ENCODE data around the gene RICTOR.
A peak's percentile ranks its signal among the peaks of the same experiment; 100 is the strongest.

The RICTOR gene

GRCh38 chr5:38929838-38930237 lies 144.4 kb downstream of the RICTOR start:
- no peak for DNase-seq

- DNase-seq, result no peak
Observed at GRCh38 chr5:38927470-38927869, 146.7 kb downstream of the RICTOR start.

- no peak for DNase-seq
Observed at GRCh38 chr5:38926121-38926520, 148.1 kb downstream of the RICTOR start.

GRCh38 chr5:38925154-38925925 lies 148.9 kb downstream of the RICTOR start:
- no peak for DNase-seq

GRCh38 chr5:38923661-38924451 lies 150.3 kb downstream of the RICTOR start:
- DNase-seq, result no peak

- DNase-seq, result peak; percentile 57
Observed at GRCh38 chr5:38922199-38922598, 152.0 kb downstream of the RICTOR start.

GRCh38 chr5:38921174-38921573 lies 153.0 kb downstream of the RICTOR start:
- no peak for DNase-seq

- DNase-seq, result no peak
Observed at GRCh38 chr5:38916802-38917201, 157.4 kb downstream of the RICTOR start.

- no peak for DNase-seq
Observed at GRCh38 chr5:38913714-38914113, 160.5 kb downstream of the RICTOR start.

- DNase-seq, result no peak
Observed at GRCh38 chr5:38911933-38912332, 162.3 kb downstream of the RICTOR start.

- no peak for DNase-seq
Observed at GRCh38 chr5:38906503-38906902, 167.7 kb downstream of the RICTOR start.

- DNase-seq, result no peak
Observed at GRCh38 chr5:38905516-38905915, 168.7 kb downstream of the RICTOR start.

GRCh38 chr5:38899936-38900335 lies 174.3 kb downstream of the RICTOR start:
- DNase-seq, result no peak

- no peak for DNase-seq
Observed at GRCh38 chr5:38896760-38897159, 177.4 kb downstream of the RICTOR start.

GRCh38 chr5:38892363-38892762 lies 181.8 kb downstream of the RICTOR start:
- DNase-seq, result no peak

GRCh38 chr5:38891563-38891962 lies 182.6 kb downstream of the RICTOR start:
- DNase-seq, result no peak

- DNase-seq, result no peak
Observed at GRCh38 chr5:38889424-38889823, 184.8 kb downstream of the RICTOR start.

- DNase-seq, result no peak
Observed at GRCh38 chr5:38888041-38888440, 186.2 kb downstream of the RICTOR start.
